A549 (cell line): ENCODE data around the gene DNAJC2. TPM values are rescaled to one million over a fixed set of nuclear protein-coding genes. Genes with fewer than 3 reads are reported as not detected.

Experiments
- polyA plus RNA-seq, 4 experiments: library from polyadenylated mRNA; depleted of rRNA in 3 of 4; stranded (reverse); fragments of >200 nt; fragmentation: RNase III in 1 of 4; extraction: RNeasy Plus Mini Kit Qiagen cat#74134 plus additional on column Dnase treatment in 1 of 4; gene quantifications; 2 replicates in 3 of 4; 3 replicates in 1 of 4; pipeline ENCODE4 v1.2.3, GENCODE V29; 2011 to 2017
- small RNA-seq, 6 experiments: library from RNA; depleted of rRNA; stranded (forward); fragments of <200 nt; gene quantifications; one replicate each; pipeline ENCODE3, GENCODE V24; 2012

The DNAJC2 gene
- polyA plus RNA-seq, 2 of the 4 experiments (the other 2 are of a cell fraction), result 48.8 to 63.3 TPM

Small RNA genes within 50 kb of the gene (small RNA-seq; reads per million reads assigned to genes)
- 0 to 0.16 (median 0) reads per million in 6 experiments for gene RPS29P16

Other genes starting within 250 kb of the DNAJC2 start
- gene NAPEPLD, start 195.7 kb downstream of the DNAJC2 start, polyA plus RNA-seq (2011; rRNA removed), result 12.0 and 12.1 TPM in 2 replicates
- gene NAPEPLD, start 195.7 kb downstream of the DNAJC2 start, polyA plus RNA-seq (2017; fragmentation: RNase III; extraction: RNeasy Plus Mini Kit Qiagen cat#74134 plus additional on column Dnase treatment), result 8.2 to 10.1 TPM (median 8.2 TPM) in 3 replicates
- gene PMPCB, start 47.3 kb downstream of the DNAJC2 start, polyA plus RNA-seq (2011; rRNA removed), result 99.3 and 102 TPM in 2 replicates
- gene PMPCB, start 47.3 kb downstream of the DNAJC2 start, polyA plus RNA-seq (2017; fragmentation: RNase III; extraction: RNeasy Plus Mini Kit Qiagen cat#74134 plus additional on column Dnase treatment), result 75.8 to 77.2 TPM (median 76.8 TPM) in 3 replicates
- 211 and 287 TPM in 2 replicates for gene PSMC2, start 2.9 kb upstream of the DNAJC2 start, polyA plus RNA-seq (2011; rRNA removed)
- 246 to 259 TPM (median 252 TPM) in 3 replicates for gene PSMC2, start 2.9 kb upstream of the DNAJC2 start, polyA plus RNA-seq (2017; fragmentation: RNase III; extraction: RNeasy Plus Mini Kit Qiagen cat#74134 plus additional on column Dnase treatment)
- gene SLC26A5, start 101.4 kb upstream of the DNAJC2 start, polyA plus RNA-seq (2011; rRNA removed), result not detected in 2 replicates
- gene SLC26A5, start 101.4 kb upstream of the DNAJC2 start, polyA plus RNA-seq (2017; fragmentation: RNase III; extraction: RNeasy Plus Mini Kit Qiagen cat#74134 plus additional on column Dnase treatment), result not detected in 3 replicates